MCF 10A (cell line): Measurements from ENCODE around the gene NUP54. TPM values are rescaled to one million over a fixed set of nuclear protein-coding genes. Genes with fewer than 3 reads are reported as not detected.

ENCODE experiments used
- BruUV-seq: library from RNA; stranded (reverse); fragments of 400-500 nt; replicated peaks from 2 replicates; lab custom pipeline; 2021; lab: Mats Ljungman, UMichigan
- CTCF ChIA-PET: fragments of 300-600 bp; sonication (Branson Sonifier 250); formaldehyde crosslinking; extraction: SDS; loops from one replicate; lab custom pipeline; 2021; ENCODE audit warnings: antibody characterized with exemption, inconsistent platforms; lab: Yijun Ruan, JAX
- POLR2A ChIA-PET: fragments of 300-600, 350-650 bp; sonication (Branson Sonifier 250); formaldehyde crosslinking; extraction: SDS; loops from one replicate; lab custom pipeline; 2020; ENCODE audit warnings: antibody characterized with exemption, inconsistent platforms; lab: Yijun Ruan, JAX
- DNase-seq: peaks from one replicate; pipeline ENCODE4 v3.0.0-alpha.2; 2018; ENCODE audit not compliant: unreplicated experiment
- H3K27ac Mint-ChIP-seq: one replicate; pipeline ENCODE4 v1.8.0; 2022; ENCODE audit warnings: mild to moderate bottlenecking, low read depth, mixed read lengths; ENCODE audit not compliant: unreplicated experiment
- H3K27me3 Mint-ChIP-seq: one replicate; pipeline ENCODE4 v1.8.0; 2022; ENCODE audit warnings: mixed read lengths; ENCODE audit not compliant: insufficient read depth, unreplicated experiment
- H3K36me3 Mint-ChIP-seq: one replicate; pipeline ENCODE4 v1.8.0; 2022; ENCODE audit warnings: mild to moderate bottlenecking, moderate library complexity, mixed read lengths; ENCODE audit not compliant: insufficient read depth, unreplicated experiment
- H3K4me1 Mint-ChIP-seq: one replicate; pipeline ENCODE4 v1.8.0; 2022; ENCODE audit warnings: mixed read lengths; ENCODE audit not compliant: insufficient read depth, unreplicated experiment
- H3K4me3 Mint-ChIP-seq: one replicate; pipeline ENCODE4 v1.8.0; 2022; ENCODE audit warnings: mild to moderate bottlenecking, moderate library complexity, mixed read lengths; ENCODE audit not compliant: unreplicated experiment
- H3K9me3 Mint-ChIP-seq: one replicate; pipeline ENCODE4 v1.8.0; 2022; ENCODE audit warnings: mixed read lengths; ENCODE audit not compliant: unreplicated experiment
- intact Hi-C: fragments of 100-400 bp; cut with micrococcal nuclease; formaldehyde crosslinking; loops from 2 replicates; pipeline ENCODE4 v1.14.1; 2022
- total RNA-seq: library from RNA; stranded (reverse); gene quantifications from 2 replicates; pipeline ENCODE4 v1.2.3, GENCODE V29; 2022
- TF ChIP-seq, protein P1 (sequence below): fragments of 200-600 bp; IDR thresholded peaks from one replicate; pipeline ENCODE4 v1.8.0; 2022; ENCODE audit warnings: antibody characterized with exemption, mild to moderate bottlenecking; ENCODE audit not compliant: unreplicated experiment

NUP54 gene
- total RNA-seq, 1 experiment from 2014 or later, result 51.5 TPM

DNA sequence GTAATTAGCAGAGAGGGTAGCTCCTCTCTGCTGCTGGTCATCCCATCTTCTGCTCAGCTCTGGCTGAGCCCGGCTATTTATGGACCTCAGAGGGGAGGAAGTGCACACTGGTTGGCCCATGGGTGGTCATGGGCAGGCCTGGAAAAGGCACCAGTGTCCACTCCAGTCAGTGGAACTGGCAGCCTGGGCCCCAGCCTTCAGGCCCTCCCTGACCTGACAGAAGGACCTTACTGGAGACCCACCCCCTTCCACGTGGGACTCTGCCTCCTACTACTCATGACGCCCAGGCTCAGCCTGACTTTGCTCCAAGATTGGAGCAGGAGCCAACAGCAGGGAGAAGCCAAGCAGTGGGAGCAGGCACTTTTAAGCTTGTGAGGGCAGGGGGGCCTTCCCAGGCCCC is 81.7 kb downstream of the NUP54 start:
- Mint-ChIP-seq H3K4me1 (no peaks in the 10 kb centered on the region), H3K36me3 (no peaks in the 10 kb centered on the region), H3K4me3 (no peak overlapping the region), H3K9me3 (no peaks in the 10 kb centered on the region), H3K27ac (no peak overlapping the region), H3K27me3 (no peaks in the 10 kb centered on the region)
- POLR2A ChIA-PET, result interaction anchor here (0.7 to 1.9 kb wide), 2 partner anchors 70 to 75 kb away, joined by 4 to 6 read pairs; no protein-coding TSS in a partner anchor
- no peak for DNase-seq
- BruUV-seq, result no TSS peak
- TF ChIP-seq, protein P1, sequence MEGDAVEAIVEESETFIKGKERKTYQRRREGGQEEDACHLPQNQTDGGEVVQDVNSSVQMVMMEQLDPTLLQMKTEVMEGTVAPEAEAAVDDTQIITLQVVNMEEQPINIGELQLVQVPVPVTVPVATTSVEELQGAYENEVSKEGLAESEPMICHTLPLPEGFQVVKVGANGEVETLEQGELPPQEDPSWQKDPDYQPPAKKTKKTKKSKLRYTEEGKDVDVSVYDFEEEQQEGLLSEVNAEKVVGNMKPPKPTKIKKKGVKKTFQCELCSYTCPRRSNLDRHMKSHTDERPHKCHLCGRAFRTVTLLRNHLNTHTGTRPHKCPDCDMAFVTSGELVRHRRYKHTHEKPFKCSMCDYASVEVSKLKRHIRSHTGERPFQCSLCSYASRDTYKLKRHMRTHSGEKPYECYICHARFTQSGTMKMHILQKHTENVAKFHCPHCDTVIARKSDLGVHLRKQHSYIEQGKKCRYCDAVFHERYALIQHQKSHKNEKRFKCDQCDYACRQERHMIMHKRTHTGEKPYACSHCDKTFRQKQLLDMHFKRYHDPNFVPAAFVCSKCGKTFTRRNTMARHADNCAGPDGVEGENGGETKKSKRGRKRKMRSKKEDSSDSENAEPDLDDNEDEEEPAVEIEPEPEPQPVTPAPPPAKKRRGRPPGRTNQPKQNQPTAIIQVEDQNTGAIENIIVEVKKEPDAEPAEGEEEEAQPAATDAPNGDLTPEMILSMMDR, result no peak
- intact Hi-C loops, result loop anchor here (2.0 to 5.0 kb wide), 2 partner anchors 20 to 149 kb away; no protein-coding TSS in a partner anchor
- CTCF ChIA-PET, result interaction anchor here (0.6 to 6.6 kb wide), 13 partner anchors 9 to 174 kb away, joined by 3 to 126 read pairs (median 5); partner anchors contain the start of gene SDAD1

Other genes starting within 250 kb of the NUP54 start
- not detected in 2 replicates for gene PPEF2, start 245.9 kb downstream of the NUP54 start, total RNA-seq
- gene NAAA, start 207.4 kb downstream of the NUP54 start, total RNA-seq, result 7.1 and 8.9 TPM in 2 replicates
- 50.1 and 57.6 TPM in 2 replicates for gene SDAD1, start 157.5 kb downstream of the NUP54 start, total RNA-seq
- not detected in 2 replicates for gene CXCL9, start 140.9 kb downstream of the NUP54 start, total RNA-seq
- not detected in 2 replicates for gene CXCL10, start 124.9 kb downstream of the NUP54 start, total RNA-seq
- not detected in 2 replicates for gene CXCL11, start 112.3 kb downstream of the NUP54 start, total RNA-seq
- 0.83 TPM in 1 of 2 replicates, not detected in the other for gene ART3, start 73.7 kb downstream of the NUP54 start, total RNA-seq
- 67.2 and 71.4 TPM in 2 replicates for gene SCARB2, start 65.4 kb upstream of the NUP54 start, total RNA-seq
- gene FAM47E, start 103.3 kb upstream of the NUP54 start, total RNA-seq, result 1.0 TPM in 2 replicates
- gene STBD1, start 158.3 kb upstream of the NUP54 start, total RNA-seq, result 3.7 and 5.7 TPM in 2 replicates